ENCODE measurements around the gene CHCT1.
A peak's percentile ranks its signal among the peaks of the same experiment; 100 is the strongest.
"Not testable (repeated sequence)": the region's sequence is repeated elsewhere in the genome, so short reads cannot be mapped to it uniquely, and the experiment has no call there.

The CHCT1 gene

GRCh38 chr17:60422162-60422665 lies at the start of gene CHCT1:
Gene CHCT1, plus strand, starts transcription at chr17:60422489. Its CDS starts 104 bp downstream, at chr17:60422593.
- no peak within 1 kb of the TSS for H3K9ac ChIP-seq (ENCODE audit: insufficient read length)
- no peak for DNase-seq (ENCODE audit: low read depth, low spot score)
- TF ChIP-seq POLR2AphosphoS5 (IDR thresholded peaks at IDR 0.05; ENCODE audit: borderline replicate concordance, low read depth, low read length) (no peak), FOXP2 (optimal IDR thresholded peaks at IDR 0.05; ENCODE audit: control extremely low read depth, extremely low read length, insufficient read depth) (no peak), EZH2 (IDR thresholded peaks at IDR 0.05) (no peak)
- H3K4me3 ChIP-seq: no peak within 1 kb of the TSS
- no peak within 1 kb of the TSS for H3K27ac ChIP-seq
- H3K9me3 ChIP-seq (ENCODE audit: low read depth, low read length): no peaks in the 10 kb centered on the region
- H3K36me3 ChIP-seq (ENCODE audit: insufficient read depth, low read length): no peaks in the 10 kb centered on the region

GRCh38 chr17:60372790-60373483 lies 49.4 kb upstream of the CHCT1 start:
- no peak overlapping the region for H3K9ac ChIP-seq (ENCODE audit: insufficient read length)
- no peak for DNase-seq (ENCODE audit: low read depth, low spot score)
- no peaks in the 10 kb centered on the region for H3K9me3 ChIP-seq (ENCODE audit: low read depth, low read length)
- H3K36me3 ChIP-seq (ENCODE audit: insufficient read depth, low read length): no peaks in the 10 kb centered on the region
- H3K27ac ChIP-seq: no peak overlapping the region
- no peak for TF ChIP-seq EZH2 (IDR thresholded peaks at IDR 0.05)
- TF ChIP-seq FOXP2 (optimal IDR thresholded peaks at IDR 0.05; ENCODE audit: control extremely low read depth, extremely low read length, insufficient read depth): no peak
- no peak for TF ChIP-seq POLR2AphosphoS5 (IDR thresholded peaks at IDR 0.05; ENCODE audit: borderline replicate concordance, low read depth, low read length)
- no peak overlapping the region for H3K4me3 ChIP-seq

GRCh38 chr17:60378187-60378586 lies 44.1 kb upstream of the CHCT1 start:
- not testable (repeated sequence) for H3K36me3 ChIP-seq (ENCODE audit: insufficient read depth, low read length); DNase-seq (ENCODE audit: low read depth, low spot score); H3K27ac ChIP-seq; H3K9ac ChIP-seq (ENCODE audit: insufficient read length); H3K4me3 ChIP-seq; H3K9me3 ChIP-seq (ENCODE audit: low read depth, low read length)

- not testable (repeated sequence) for H3K9me3 ChIP-seq (ENCODE audit: low read depth, low read length); H3K9ac ChIP-seq (ENCODE audit: insufficient read length); DNase-seq (ENCODE audit: low read depth, low spot score); H3K36me3 ChIP-seq (ENCODE audit: insufficient read depth, low read length); H3K4me3 ChIP-seq; H3K27ac ChIP-seq
Observed at GRCh38 chr17:60379461-60379860, 42.8 kb upstream of the CHCT1 start.

GRCh38 chr17:60381958-60382357 lies 40.3 kb upstream of the CHCT1 start:
- no peak for DNase-seq (ENCODE audit: low read depth, low spot score)
- Histone ChIP-seq H3K9ac (ENCODE audit: insufficient read length) (no peak overlapping the region), H3K4me3 (no peak overlapping the region), H3K36me3 (ENCODE audit: insufficient read depth, low read length) (no peaks in the 10 kb centered on the region), H3K27ac (no peak overlapping the region), H3K9me3 (ENCODE audit: low read depth, low read length) (no peaks in the 10 kb centered on the region)
- no peak for TF ChIP-seq EZH2 (IDR thresholded peaks at IDR 0.05)
- no peak for TF ChIP-seq POLR2AphosphoS5 (IDR thresholded peaks at IDR 0.05; ENCODE audit: borderline replicate concordance, low read depth, low read length)
- no peak for TF ChIP-seq FOXP2 (optimal IDR thresholded peaks at IDR 0.05; ENCODE audit: control extremely low read depth, extremely low read length, insufficient read depth)

GRCh38 chr17:60383379-60383778 lies 38.9 kb upstream of the CHCT1 start:
- TF ChIP-seq POLR2AphosphoS5 (IDR thresholded peaks at IDR 0.05; ENCODE audit: borderline replicate concordance, low read depth, low read length) (no peak), FOXP2 (optimal IDR thresholded peaks at IDR 0.05; ENCODE audit: control extremely low read depth, extremely low read length, insufficient read depth) (no peak), EZH2 (IDR thresholded peaks at IDR 0.05) (no peak)
- Histone ChIP-seq H3K9ac (ENCODE audit: insufficient read length) (no peak overlapping the region), H3K36me3 (ENCODE audit: insufficient read depth, low read length) (no peaks in the 10 kb centered on the region), H3K27ac (no peak overlapping the region), H3K9me3 (ENCODE audit: low read depth, low read length) (no peaks in the 10 kb centered on the region), H3K4me3 (no peak overlapping the region)
- DNase-seq (ENCODE audit: low read depth, low spot score): no peak

- not testable (repeated sequence) for H3K4me3 ChIP-seq; H3K27ac ChIP-seq; H3K36me3 ChIP-seq (ENCODE audit: insufficient read depth, low read length); DNase-seq (ENCODE audit: low read depth, low spot score); H3K9me3 ChIP-seq (ENCODE audit: low read depth, low read length); H3K9ac ChIP-seq (ENCODE audit: insufficient read length)
Observed at GRCh38 chr17:60384921-60385320, 37.4 kb upstream of the CHCT1 start.

- no peak for TF ChIP-seq EZH2 (IDR thresholded peaks at IDR 0.05)
- no peak for TF ChIP-seq FOXP2 (optimal IDR thresholded peaks at IDR 0.05; ENCODE audit: control extremely low read depth, extremely low read length, insufficient read depth)
- no peak for TF ChIP-seq POLR2AphosphoS5 (IDR thresholded peaks at IDR 0.05; ENCODE audit: borderline replicate concordance, low read depth, low read length)
- Histone ChIP-seq H3K4me3 (no peak overlapping the region), H3K9me3 (ENCODE audit: low read depth, low read length) (no peaks in the 10 kb centered on the region), H3K36me3 (ENCODE audit: insufficient read depth, low read length) (no peaks in the 10 kb centered on the region), H3K27ac (no peak overlapping the region), H3K9ac (ENCODE audit: insufficient read length) (peak overlapping the region; percentile 21)
- no peak for DNase-seq (ENCODE audit: low read depth, low spot score)
Observed at GRCh38 chr17:60386147-60387058, 35.9 kb upstream of the CHCT1 start.

GRCh38 chr17:60387666-60388065 lies 34.6 kb upstream of the CHCT1 start:
- no peak overlapping the region for H3K9ac ChIP-seq (ENCODE audit: insufficient read length)
- TF ChIP-seq POLR2AphosphoS5 (IDR thresholded peaks at IDR 0.05; ENCODE audit: borderline replicate concordance, low read depth, low read length) (no peak), FOXP2 (optimal IDR thresholded peaks at IDR 0.05; ENCODE audit: control extremely low read depth, extremely low read length, insufficient read depth) (no peak), EZH2 (IDR thresholded peaks at IDR 0.05) (no peak)
- H3K9me3 ChIP-seq (ENCODE audit: low read depth, low read length): no peaks in the 10 kb centered on the region
- DNase-seq (ENCODE audit: low read depth, low spot score): no peak
- no peak overlapping the region for H3K27ac ChIP-seq
- no peaks in the 10 kb centered on the region for H3K36me3 ChIP-seq (ENCODE audit: insufficient read depth, low read length)
- 0 out of 2 replicates have a peak overlapping the region, but pooled peaks have one; percentile 45 for H3K4me3 ChIP-seq

Measured in SK-N-MC (cell line).